SKM-1 (cell line): Measurements from ENCODE around the gene DNM3.
A peak's percentile ranks its signal among the peaks of the same experiment; 100 is the strongest.

ENCODE experiments used
- DNase-seq: peaks from one replicate; lab custom pipeline; 2025; ENCODE audit not compliant: unreplicated experiment; lab: John Stamatoyannopoulos, UW

DNM3 gene

GRCh38 chr1:172443666-172444453, 602.6 kb downstream of the DNM3 start, which contains the start of gene PIGC:
Gene PIGC, minus strand, starts transcription at chr1:172444069. Its CDS starts 1,447 bp downstream, at chr1:172442622.
- peak; percentile 96 for DNase-seq

- no peak for DNase-seq
Measured at GRCh38 chr1:172446547-172446946, 605.2 kb downstream of the DNM3 start.

- DNase-seq = peak; percentile 75
Measured at GRCh38 chr1:172447641-172448040, 606.3 kb downstream of the DNM3 start.

DNA sequence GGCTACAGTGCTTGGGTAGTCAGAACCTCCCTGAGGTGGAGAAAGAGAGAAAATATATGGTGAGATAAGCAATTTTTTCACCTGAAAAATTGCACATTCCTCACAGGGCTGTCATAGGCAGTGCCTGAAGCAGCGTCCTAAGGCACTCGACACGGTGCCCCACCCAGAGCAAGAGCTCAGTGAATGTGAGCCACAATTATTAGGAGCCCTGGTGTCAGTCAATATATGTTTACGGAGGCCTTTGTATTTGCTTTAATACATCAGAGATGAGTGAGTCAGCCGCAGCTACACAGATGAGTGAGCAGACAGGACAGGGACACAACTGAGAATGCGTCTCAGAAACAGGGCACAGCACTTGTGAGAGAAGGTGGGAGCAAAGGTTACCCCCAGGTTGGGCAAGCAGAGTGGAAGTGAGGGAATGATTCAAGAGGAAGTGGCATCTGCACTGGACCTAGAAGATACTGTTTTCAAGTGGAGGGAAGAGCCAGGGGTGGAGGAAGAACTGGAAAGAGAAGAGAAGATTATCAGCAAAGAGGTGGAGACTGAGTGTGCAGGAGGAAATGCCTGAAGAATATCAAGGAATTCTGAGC, 607.8 kb downstream of the DNM3 start:
- peak; percentile 34 for DNase-seq

DNA sequence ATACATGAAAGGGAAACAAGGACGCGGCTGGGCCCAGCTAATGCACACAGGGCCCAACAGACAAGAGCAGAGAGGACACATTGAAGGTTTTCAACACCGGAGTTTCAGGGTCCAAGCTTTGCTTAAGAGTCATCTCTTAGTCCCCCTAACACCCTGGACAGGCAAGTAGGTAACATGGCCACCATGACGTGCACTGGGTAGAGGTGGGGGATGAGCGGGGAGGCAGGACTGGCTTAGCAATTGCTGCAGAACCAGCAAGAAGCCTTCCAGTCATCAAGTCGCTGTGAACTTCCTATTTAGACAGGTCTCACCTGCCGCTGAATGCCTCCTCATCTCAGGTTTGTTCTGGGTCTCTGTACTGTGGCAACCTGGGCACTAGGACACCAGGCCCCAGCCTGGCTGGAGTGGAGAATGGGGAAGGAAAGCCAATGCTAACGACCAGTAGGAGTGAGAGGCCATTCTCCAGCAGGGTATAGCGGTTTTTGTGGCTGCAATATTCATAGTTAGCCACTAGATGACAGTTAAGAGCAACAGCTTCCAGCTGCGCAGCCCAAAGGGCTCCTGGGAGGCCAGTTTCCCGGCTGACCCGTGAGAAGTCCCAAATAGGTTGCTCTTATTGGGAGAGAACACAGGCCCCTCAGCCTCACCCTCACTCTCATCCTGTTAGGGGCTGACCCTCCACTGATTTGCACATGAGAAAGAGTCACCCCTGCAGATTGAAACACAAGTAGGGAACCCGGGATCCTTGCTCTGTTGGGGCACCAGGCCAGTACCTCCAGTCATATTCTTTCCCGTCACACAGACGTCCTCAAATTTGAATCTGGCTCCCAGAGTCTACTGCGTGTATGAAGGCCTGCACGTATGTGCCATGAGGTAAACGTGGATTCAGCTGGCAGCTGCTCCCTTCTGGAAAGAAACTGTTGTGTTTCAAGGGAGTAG, 608.6 kb downstream of the DNM3 start:
- peak; percentile 90 for DNase-seq

- no peak for DNase-seq
Measured at GRCh38 chr1:172450524-172450885, 609.2 kb downstream of the DNM3 start.

DNA sequence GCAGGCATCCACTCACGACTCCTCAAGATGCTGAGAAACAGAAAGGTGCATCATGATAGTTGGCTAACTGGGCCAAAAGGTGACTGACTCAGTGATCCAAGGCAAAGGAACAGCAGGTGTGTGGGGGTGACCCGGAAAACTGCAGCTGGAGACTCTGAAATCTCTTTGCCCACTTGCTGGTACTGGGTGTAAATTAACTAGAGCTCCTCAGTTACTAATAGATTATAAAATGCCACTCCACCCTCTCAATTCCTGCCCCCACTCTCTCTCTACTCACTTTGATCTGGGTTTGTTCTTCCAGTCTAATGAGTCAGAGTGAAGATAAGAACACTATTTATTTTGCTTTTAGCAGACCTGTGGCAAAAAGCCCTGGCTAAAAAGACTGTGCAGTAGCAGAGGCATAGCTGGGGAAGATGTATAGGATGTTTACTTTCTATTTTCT, 609.7 kb downstream of the DNM3 start:
- DNase-seq = no peak

- no peak for DNase-seq
Measured at GRCh38 chr1:172452536-172453152, 611.3 kb downstream of the DNM3 start.

GRCh38 chr1:172453153-172453545, 611.9 kb downstream of the DNM3 start:
- DNase-seq = no peak

DNA sequence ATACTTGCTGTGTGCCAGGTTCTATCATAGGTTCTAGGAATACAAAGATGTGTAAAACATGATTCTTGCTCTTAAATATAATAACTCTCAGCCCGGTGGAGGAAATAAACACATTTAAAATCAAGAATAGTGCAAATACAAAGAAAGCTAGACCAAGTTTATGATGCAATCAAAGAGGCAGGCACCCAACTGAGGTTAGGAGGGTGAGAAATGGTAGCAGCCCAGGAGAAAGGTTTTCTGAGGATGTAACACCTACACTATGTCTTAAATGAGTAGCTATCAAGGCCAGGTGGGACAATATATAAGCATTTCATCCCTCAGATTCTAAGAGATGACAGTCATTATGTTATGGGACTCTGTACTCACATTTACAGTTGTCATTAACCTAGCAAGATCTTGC, 612.3 kb downstream of the DNM3 start:
- no peak for DNase-seq

DNA sequence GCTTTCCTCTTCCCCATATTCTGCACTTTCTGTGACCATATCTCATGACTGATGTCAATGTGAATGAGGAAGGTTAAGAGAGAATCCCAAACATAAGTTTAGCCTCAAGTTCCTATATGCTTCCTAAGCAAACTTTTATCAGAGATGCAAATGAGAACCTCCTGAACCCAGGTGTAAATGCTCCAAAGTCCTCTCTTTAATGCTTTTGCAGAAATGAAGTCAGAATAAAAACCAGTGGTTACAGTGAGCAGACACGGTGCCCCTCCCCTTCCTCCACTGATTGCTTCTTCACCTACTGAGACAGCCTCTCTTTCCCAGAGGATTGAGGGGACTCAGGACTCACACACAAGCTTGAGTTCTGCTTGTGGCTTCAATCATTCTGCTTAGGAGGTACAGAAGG, 614.2 kb downstream of the DNM3 start:
- no peak for DNase-seq

DNA sequence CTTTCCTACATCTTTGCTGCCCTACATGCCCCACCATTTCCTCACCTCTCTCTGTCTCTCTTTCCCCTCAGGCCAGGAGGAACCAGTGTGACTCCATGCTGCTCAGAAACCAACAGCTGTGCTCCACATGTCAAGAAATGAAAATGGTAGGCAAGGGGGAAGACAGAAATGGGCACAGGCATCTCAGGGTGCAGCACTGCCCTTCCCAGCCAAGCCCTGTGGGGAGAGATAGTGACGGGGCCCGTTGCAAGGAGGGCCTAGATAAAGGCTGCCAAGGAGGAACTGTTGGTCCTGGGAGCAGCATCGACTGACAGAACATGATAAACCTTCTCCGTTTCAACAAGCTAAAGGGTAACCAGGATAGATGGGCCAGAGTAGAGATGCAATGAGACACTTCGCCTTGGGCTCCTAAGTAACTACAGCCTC, 615.1 kb downstream of the DNM3 start:
- no peak for DNase-seq

DNA sequence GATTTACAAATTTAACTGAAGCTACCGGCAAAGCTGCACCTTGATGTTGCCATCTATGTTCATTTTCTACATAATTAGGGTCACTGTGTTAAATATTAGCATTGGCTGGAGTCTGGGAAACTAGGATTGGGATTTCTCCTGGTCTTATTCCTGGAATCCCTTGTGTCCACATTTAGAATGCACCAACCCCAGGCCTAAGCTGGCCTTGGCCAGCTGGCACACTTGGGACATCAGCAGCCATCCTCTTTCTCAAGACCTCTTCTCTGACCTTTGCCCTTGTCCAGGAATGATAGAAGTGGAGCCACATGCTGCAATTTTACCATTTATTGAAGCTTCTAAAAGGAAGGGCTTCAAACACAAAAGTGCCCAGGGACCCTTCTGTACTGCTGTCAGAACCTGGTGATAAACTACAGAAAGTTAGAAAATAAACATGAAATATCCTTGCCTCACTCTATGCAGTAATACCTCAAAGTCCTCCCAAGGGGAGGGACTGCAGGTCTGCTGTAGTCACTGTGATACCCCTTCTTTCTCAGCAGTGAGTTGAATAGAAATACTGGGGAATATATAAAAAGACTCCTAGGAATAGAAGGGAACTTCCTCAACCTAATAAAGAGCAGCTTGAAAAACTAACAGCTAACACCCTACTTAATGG, 616.3 kb downstream of the DNM3 start:
- no peak for DNase-seq

DNA sequence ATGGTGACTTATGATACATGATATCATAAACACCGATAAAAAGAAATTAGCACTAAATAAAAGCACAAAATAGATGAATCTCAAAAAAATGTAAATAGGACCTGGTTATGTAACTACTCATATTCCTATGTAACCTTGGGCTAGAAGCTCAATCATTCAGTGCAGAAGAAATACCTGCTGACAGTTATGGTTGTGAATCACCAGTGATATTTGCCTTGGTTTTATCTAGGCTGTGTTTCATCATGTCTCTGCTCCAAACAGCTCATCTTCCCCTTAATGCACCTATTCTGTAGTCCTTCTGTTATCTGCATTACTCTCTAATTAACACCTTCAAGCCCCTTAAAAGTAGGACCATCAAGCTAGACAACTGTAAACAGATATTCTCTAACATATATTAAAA, 618.9 kb downstream of the DNM3 start:
- DNase-seq = no peak

DNA sequence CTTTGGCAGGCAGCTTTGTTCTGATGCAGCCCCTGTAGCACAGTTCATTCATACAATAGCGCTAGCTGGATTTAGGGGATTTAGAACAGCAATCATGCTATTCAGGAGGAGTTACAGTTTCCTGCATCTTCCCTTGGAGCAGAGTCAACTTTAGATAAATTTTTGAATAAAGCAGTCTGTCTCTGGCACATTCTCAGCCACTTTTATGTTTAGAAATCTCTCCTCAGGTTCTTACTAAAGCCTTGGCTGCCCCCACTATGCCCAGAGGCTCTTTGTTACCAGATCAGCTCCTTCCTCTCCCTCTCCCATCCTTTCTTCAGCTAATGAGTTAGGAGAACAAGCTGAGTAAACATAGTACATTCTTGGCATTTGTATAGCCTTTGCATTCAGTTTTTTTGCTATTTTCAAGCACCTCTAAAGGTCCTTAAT, 619.6 kb downstream of the DNM3 start:
- no peak for DNase-seq
